ENCODE data around the gene OTX1. TPM values are rescaled to one million over a fixed set of nuclear protein-coding genes. Genes with fewer than 3 reads are reported as not detected.

OTX1 gene
- total and polyA plus RNA-seq, 2 of the 8 experiments (the other 6 are each of a cell fraction or from before 2014, with no cell fraction given): 0.24 to 3.3 TPM

GRCh38 chr2:63071664-63072063, 21.0 kb downstream of the OTX1 start:
- Histone ChIP-seq H2BK12ac (ENCODE audit: low read depth, low read length) (no peak overlapping the region), H3K27me3 (replicated peaks in 1 of 4; ENCODE audit: control insufficient read depth in 3 of 4, extremely low read depth in 1 of 4, insufficient read depth in 3 of 4, low read length in 3 of 4) (no peaks in the 10 kb centered on the region), H3K4me3 (ENCODE audit: extremely low read depth in 1 of 4, insufficient read depth in 2 of 4, low read depth in 3 of 4, low read length in 4 of 4) (no peak overlapping the region), H3K56ac (replicated peaks; ENCODE audit: insufficient read length, low read depth, low read length) (no peak overlapping the region), H3K79me1 (ENCODE audit: low read depth, low read length) (no peaks in the 10 kb centered on the region), H4K20me1 (replicated peaks in 1 of 2; ENCODE audit: control insufficient read depth in 1 of 2, insufficient read depth in 2 of 2, low read length in 2 of 2) (no peaks in the 10 kb centered on the region), H3K4ac (replicated peaks; ENCODE audit: insufficient read length, low read depth, low read length) (no peak overlapping the region), H3K9me3 (ENCODE audit: insufficient read depth in 2 of 2, low read depth in 1 of 2, low read length in 1 of 2) (no peaks in the 10 kb centered on the region), H2BK15ac (ENCODE audit: low read length) (no peak overlapping the region), H2AK5ac (ENCODE audit: low read depth, low read length) (no peak overlapping the region), H3K36me3 (ENCODE audit: control insufficient read depth in 2 of 4, insufficient read depth in 4 of 4, low read length in 3 of 4) (no peaks in the 10 kb centered on the region), H2BK5ac (ENCODE audit: low read depth, low read length) (no peak overlapping the region), H3K9ac (replicated peaks in 1 of 4; ENCODE audit: extremely low read depth in 1 of 4, low read depth in 3 of 4, low read length in 3 of 4) (no peak overlapping the region), H2BK120ac (replicated peaks; ENCODE audit: low read depth, low read length) (no peak overlapping the region), H4K5ac (ENCODE audit: insufficient read length, low read depth, low read length) (no peak overlapping the region), H2AFZ (ENCODE audit: low read length) (no peak overlapping the region), H3K27ac (ENCODE audit: low read depth, low read length) (no peak overlapping the region), H4K8ac (ENCODE audit: extremely low read depth, insufficient read depth, low read length) (no peak overlapping the region), H3K79me2 (ENCODE audit: control insufficient read depth in 1 of 2, insufficient read depth in 2 of 2, low read length in 2 of 2) (no peaks in the 10 kb centered on the region), H3K18ac (ENCODE audit: extremely low read depth, low read length) (no peak overlapping the region), H3K23me2 (ENCODE audit: low read depth, low read length) (no peaks in the 10 kb centered on the region), H3K14ac (ENCODE audit: insufficient read length) (no peak overlapping the region), H3K4me2 (ENCODE audit: insufficient read depth in 1 of 2, low read depth in 2 of 2, low read length in 2 of 2) (no peak overlapping the region), H2BK20ac (ENCODE audit: low read length) (no peak overlapping the region), H3K23ac (ENCODE audit: insufficient read length) (no peak overlapping the region), H4K91ac (replicated peaks; ENCODE audit: insufficient read length, low read length) (no peak overlapping the region), H3K4me1 (replicated peaks in 1 of 4; ENCODE audit: control insufficient read depth in 3 of 4, insufficient read depth in 4 of 4, low read length in 3 of 4) (no peaks in the 10 kb centered on the region)
- ChIA-PET POLR2A (ENCODE audit: partially characterized antibody) (no interaction called here), CTCF (ENCODE audit: partially characterized antibody) (no interaction called here)
- 81% methylated on average over 2 of the region's 2 CpGs; no CpG with 5 or more reads in 1 of the 2 experiments for WGBS, 2 experiments (ENCODE audit: extremely low coverage in 1 of 2, insufficient coverage in 1 of 2, insufficient read length in 1 of 2, insufficient replicate concordance in 2 of 2, low coverage in 1 of 2, low lambda C conversion rate in 2 of 2, missing lambda C conversion rate in 1 of 2)
- DNase-seq (ENCODE audit: low read depth in 1 of 2, low spot score in 2 of 2): no peak
- no peak for TF ChIP-seq TAF7 (optimal IDR thresholded peaks at IDR 0.05; ENCODE audit: borderline replicate concordance, low read depth, low read length)
- no peak for TF ChIP-seq EGR1 (IDR thresholded peaks at IDR 0.05; ENCODE audit: borderline replicate concordance, low read depth, low read length)
- TF ChIP-seq CHD1 (IDR thresholded peaks at IDR 0.05; ENCODE audit: low read depth, low read length): no peak
- no peak for TF ChIP-seq TAF1 (IDR thresholded peaks at IDR 0.05; ENCODE audit: low read depth, low read length)
- TF ChIP-seq JUN (IDR thresholded peaks at IDR 0.05; ENCODE audit: low read depth, low read length): no peak
- no peak for TF ChIP-seq ATF3 (IDR thresholded peaks at IDR 0.05; ENCODE audit: insufficient read depth, low read depth, low read length)
- TF ChIP-seq HDAC6 (IDR thresholded peaks at IDR 0.05; ENCODE audit: low read depth, low read length): no peak
- no peak for FAIRE-seq

Data from H1 (cell line).